Neuron (in vitro differentiated cells): ENCODE results near the gene DGKB.
A peak's percentile ranks its signal among the peaks of the same experiment; 100 is the strongest.

Source experiments
- H2AFZ ChIP-seq: one replicate; pipeline ENCODE4 v1.6.1; 2013; ENCODE audit warnings: low read depth, mild to moderate bottlenecking, inconsistent platforms, low read length, moderate library complexity
- H3K27me3 ChIP-seq: one replicate; pipeline ENCODE4 v1.6.1; 2013; ENCODE audit warnings: low read length; ENCODE audit not compliant: insufficient read depth
- H3K36me3 ChIP-seq: one replicate; pipeline ENCODE4 v1.6.1; 2013; ENCODE audit warnings: low read length; ENCODE audit not compliant: insufficient read depth
- H3K4me1 ChIP-seq: one replicate; pipeline ENCODE4 v1.6.1; 2013; ENCODE audit warnings: low read length; ENCODE audit not compliant: insufficient read depth
- H3K4me3 ChIP-seq: 2 replicates; pipeline ENCODE4 v1.5.1; 2013; ENCODE audit warnings: mild to moderate bottlenecking, low read length, moderate library complexity
- H3K9me3 ChIP-seq: one replicate; pipeline ENCODE4 v1.6.1; 2013; ENCODE audit warnings: low read length

Gene DGKB

DNA sequence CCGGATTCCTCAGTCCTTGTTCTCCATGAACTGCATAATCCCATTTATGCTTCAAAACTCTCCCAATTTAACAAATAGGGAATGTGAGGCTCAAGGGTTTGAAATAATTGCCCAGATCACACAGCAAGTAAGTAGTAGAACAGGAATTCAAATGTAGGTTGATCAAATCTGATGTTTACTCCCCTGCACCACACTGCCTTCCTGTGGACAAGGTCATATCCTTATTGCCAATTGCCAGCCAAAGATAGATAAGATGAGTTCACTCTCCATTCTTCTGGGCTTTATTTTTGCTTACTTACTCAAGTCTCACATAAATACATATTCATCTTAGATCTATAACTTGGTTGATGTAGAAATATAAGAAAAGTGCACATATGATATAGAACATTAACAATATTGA lies 477.9 kb downstream of the DGKB start:
- Histone ChIP-seq H3K9me3 (no peaks in the 10 kb centered on the region), H3K27me3 (no peaks in the 10 kb centered on the region), H3K36me3 (no peaks in the 10 kb centered on the region), H2AFZ (no peak overlapping the region), H3K4me1 (no peaks in the 10 kb centered on the region), H3K4me3 (no peak overlapping the region)

DNA sequence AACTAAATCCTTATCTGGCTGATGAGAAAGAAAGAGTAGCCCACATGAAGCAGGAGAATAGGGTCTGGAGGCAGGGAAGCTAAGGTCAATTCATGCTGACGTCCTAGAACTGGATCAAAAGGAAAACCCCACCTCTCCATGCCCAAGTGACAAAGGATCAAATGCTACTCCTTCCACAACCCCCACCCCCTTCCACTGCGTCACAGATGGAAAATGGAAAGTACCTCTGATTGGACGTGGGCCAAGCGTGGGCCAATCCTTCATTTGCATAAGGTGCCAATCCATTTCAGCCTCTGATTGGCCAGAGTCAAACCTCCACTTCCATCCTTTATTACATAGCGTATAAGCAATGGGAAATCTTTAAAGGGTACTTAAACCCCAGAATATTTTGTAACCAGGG lies 481.8 kb downstream of the DGKB start:
- H3K27me3 ChIP-seq, result no peaks in the 10 kb centered on the region
- no peaks in the 10 kb centered on the region for H3K36me3 ChIP-seq
- H3K4me1 ChIP-seq, result no peaks in the 10 kb centered on the region
- H3K4me3 ChIP-seq, result no peak overlapping the region
- no peaks in the 10 kb centered on the region for H3K9me3 ChIP-seq
- H2AFZ ChIP-seq, result no peak overlapping the region

DNA sequence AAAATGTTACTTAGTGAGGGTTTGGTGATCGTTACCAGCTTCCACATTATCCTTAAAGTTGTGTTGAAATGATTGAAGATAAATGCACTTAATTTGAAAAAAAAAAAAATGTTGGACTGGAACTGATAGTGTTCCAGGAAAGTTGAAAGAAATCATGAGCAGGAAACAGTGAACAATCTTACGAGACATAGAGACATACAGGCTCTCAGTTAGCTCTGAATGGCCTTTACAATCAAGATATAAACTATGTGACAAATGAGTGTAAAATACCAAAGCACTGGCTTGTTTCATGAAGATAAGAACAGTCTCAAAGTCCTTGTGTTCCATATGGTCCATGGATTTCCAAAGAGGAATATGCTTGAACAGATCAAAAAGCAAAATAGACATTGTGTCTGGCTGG lies 483.0 kb downstream of the DGKB start:
- Histone ChIP-seq H3K27me3 (no peaks in the 10 kb centered on the region), H3K9me3 (no peaks in the 10 kb centered on the region), H3K4me3 (no peak overlapping the region), H3K4me1 (no peaks in the 10 kb centered on the region), H3K36me3 (no peaks in the 10 kb centered on the region), H2AFZ (peak overlapping the region; percentile 22)

DNA sequence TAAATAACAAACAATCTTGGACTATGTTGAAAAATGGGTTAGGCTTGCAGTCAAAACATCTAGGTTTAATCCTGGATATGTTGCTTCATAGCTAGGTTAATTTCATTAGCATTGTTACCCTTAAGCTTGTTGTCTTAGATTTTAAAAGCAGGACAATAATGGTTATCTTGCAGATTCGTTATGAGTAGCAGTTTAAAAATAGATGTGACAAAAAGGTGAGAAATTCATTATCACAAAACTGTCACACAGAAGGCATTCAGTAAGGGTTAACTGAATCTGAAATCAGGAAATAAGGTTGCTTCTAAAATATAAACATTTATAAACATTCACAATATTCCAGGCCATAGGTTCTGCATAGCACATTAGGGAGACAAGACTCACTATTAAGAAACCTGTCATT lies 483.9 kb downstream of the DGKB start:
- H3K9me3 ChIP-seq, result no peaks in the 10 kb centered on the region
- H3K36me3 ChIP-seq, result no peaks in the 10 kb centered on the region
- no peak overlapping the region for H2AFZ ChIP-seq
- H3K4me3 ChIP-seq, result no peak overlapping the region
- no peaks in the 10 kb centered on the region for H3K27me3 ChIP-seq
- H3K4me1 ChIP-seq, result no peaks in the 10 kb centered on the region

DNA sequence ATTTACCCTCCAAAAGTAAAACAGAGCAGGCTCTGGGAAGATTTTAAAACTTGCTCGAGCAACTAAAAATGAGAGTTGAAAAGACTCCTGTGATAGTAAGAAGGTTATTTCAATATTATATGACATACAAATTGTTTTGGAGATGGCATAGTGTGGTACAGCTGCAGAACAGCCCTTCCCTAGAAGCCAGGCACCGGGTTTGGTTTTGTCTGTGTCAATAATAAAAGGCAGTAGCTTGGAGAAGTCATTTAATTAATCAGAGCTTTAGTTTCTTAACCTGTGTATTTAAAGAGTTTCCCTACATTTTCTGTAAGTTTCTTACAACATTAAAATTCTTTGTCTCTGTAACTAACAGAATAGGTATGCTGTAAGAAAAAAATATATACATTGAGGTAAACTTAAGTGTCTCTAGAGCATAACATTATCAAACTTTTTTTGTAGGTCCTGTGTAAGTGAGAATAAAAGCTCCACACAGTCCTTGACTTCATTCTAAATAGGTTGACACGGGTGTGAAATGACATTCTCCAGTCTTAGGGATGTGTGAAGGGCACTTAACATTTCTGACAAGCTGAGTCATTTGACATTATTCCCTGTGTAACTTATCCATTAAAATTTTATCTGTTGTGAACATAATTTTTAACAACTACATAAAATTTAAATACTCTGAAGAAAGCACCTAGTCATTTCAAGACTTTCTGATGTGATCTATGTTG lies 488.1 kb downstream of the DGKB start:
- Histone ChIP-seq H3K36me3 (no peaks in the 10 kb centered on the region), H2AFZ (no peak overlapping the region), H3K4me1 (no peaks in the 10 kb centered on the region), H3K4me3 (no peak overlapping the region), H3K27me3 (no peaks in the 10 kb centered on the region), H3K9me3 (no peaks in the 10 kb centered on the region)

DNA sequence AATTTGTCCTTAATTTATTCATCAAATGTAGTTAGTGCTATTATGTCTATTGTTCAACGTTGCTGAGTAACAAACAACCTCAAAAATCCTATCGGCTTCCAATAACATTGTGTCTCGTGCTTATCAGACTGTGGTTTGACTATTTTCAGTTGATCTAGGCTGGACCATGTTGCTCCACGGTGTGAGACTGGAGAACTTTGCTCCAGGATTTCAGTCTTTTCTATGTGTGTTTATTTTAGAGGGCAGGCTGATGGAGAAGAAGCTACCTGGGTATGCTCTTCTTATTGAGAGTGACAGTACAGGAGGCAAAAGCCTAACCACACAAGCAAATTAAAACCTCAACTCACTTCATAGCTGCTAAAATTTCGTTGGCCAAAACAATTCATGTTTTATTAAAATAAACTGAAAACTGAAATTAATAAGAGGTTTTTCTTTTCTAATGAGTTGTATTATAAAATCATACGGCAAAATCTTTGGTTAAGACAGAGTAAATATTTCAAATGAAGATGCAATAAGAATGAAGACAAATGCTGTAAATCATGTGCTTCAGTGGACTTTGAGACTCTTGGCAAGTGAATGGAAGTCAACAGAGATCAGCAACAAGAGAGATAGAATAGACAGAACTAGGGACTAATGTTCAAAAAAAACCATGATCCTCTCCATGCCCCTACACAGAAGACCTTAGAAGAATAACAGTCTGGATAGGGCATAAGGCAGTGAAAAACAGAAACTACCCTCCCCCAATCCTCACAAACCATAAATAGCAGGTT lies 495.1 kb downstream of the DGKB start:
- H3K36me3 ChIP-seq, result no peaks in the 10 kb centered on the region
- no peaks in the 10 kb centered on the region for H3K4me1 ChIP-seq
- no peak overlapping the region for H2AFZ ChIP-seq
- H3K27me3 ChIP-seq, result no peaks in the 10 kb centered on the region
- H3K4me3 ChIP-seq, result no peak overlapping the region
- no peaks in the 10 kb centered on the region for H3K9me3 ChIP-seq

DNA sequence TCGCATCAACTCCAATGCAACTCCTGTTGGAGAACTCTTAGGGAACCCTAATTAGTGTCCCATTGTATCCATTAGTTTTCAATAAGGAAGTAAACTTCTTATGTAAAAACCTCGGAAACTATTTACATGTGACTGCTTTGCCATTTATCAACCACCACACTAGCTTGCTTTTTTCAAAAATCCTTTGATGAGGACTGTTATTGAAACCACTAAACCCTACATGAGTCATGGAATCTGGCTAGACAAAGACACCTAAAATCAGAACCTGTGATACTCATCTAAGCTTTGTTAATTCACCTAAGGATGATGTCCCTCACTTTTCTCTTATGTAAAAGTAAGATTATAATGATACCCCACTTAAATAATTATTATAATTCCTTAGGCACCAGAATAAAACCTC lies 499.0 kb downstream of the DGKB start:
- no peaks in the 10 kb centered on the region for H3K4me1 ChIP-seq

DNA sequence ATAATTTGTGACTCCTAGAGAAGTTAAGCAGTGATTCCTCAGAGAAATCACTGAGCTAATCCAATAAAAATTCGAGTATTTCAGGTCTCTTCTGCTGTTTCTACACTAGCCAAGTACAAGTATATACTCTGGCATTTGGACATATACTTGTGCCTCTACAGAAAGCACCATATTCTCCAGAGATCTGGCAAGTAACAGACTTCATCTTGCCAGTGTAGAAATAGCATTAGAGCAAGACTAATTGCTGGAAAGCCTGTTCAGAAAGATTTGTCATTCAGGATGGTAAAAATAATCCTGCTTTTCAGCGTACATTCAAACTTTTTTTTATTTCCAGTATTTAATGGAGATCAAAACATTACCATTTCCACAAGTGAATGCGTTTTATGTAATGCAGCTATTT lies 502.3 kb downstream of the DGKB start:
- no peak overlapping the region for H3K4me3 ChIP-seq
- no peaks in the 10 kb centered on the region for H3K4me1 ChIP-seq
- H3K36me3 ChIP-seq, result no peaks in the 10 kb centered on the region
- no peak overlapping the region for H2AFZ ChIP-seq
- no peaks in the 10 kb centered on the region for H3K27me3 ChIP-seq
- H3K9me3 ChIP-seq, result no peaks in the 10 kb centered on the region

More for the DNA sequence above, 499.0 kb downstream of the DGKB start:
- no peaks in the 10 kb centered on the region for H3K9me3 ChIP-seq
- H3K4me3 ChIP-seq, result no peak overlapping the region
- H3K36me3 ChIP-seq, result no peaks in the 10 kb centered on the region
- no peak overlapping the region for H2AFZ ChIP-seq
- H3K27me3 ChIP-seq, result no peaks in the 10 kb centered on the region

DNA sequence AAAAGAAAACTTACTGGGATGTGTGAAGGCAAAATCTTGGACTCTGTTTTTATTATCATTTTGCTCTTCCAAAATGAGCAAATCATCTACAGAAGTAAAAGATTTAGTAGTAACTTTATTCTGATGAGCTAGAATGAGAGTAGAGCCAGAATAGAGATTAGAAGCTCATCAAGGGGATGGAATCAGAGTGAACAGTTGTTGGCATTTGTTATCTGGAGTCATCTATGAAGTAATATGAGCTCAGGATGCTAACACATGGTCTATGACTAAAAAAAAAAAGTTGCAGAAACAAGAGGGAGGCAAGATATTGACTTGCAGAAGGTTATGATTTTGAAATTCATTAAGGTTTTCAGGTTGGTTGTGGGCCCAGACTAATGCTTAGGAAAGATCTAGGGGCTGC lies 504.0 kb downstream of the DGKB start:
- H3K4me1 ChIP-seq, result no peaks in the 10 kb centered on the region
- H3K9me3 ChIP-seq, result no peaks in the 10 kb centered on the region
- no peaks in the 10 kb centered on the region for H3K27me3 ChIP-seq
- no peak overlapping the region for H3K4me3 ChIP-seq
- H2AFZ ChIP-seq, result no peak overlapping the region
- no peaks in the 10 kb centered on the region for H3K36me3 ChIP-seq

DNA sequence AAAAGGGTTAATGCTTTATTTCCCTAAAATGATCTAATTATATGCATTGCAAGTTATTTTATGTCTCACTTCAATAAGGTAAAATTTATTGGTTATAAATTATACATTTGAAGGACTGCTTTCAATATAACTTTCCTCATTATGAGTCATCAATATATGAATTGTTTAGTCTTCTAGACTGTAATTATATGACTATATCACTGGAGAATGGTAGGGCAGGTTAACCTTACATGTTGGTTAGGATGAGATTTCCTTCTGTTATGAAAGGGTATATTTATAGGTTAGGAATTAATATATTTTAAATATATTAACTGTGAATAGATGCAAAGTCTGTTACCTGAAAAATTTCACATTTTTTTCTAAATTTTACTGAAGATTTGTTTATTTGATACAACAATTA lies 506.7 kb downstream of the DGKB start:
- H3K27me3 ChIP-seq, result no peaks in the 10 kb centered on the region
- no peaks in the 10 kb centered on the region for H3K4me1 ChIP-seq
- H3K4me3 ChIP-seq, result no peak overlapping the region
- H3K36me3 ChIP-seq, result no peaks in the 10 kb centered on the region
- no peaks in the 10 kb centered on the region for H3K9me3 ChIP-seq
- no peak overlapping the region for H2AFZ ChIP-seq

DNA sequence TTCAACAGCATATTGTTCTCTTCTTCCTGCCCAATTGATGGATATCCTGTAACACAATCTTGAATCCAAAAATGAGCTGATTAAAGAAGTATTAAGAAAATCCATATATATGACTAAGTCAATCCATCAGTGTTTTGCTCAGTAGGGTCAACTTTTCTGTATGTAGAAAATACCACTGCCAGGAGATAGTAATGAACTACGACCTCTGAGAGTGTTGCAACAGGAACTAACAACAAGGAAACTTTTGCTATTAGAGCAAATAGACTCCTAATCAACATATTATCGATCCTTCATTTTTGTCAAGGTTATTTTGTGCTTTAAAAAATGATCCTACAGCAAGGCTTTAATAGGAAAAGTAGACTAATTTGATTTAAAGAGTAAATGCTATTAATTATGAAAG lies 507.8 kb downstream of the DGKB start:
- Histone ChIP-seq H3K9me3 (no peaks in the 10 kb centered on the region), H3K27me3 (no peaks in the 10 kb centered on the region), H3K4me1 (no peaks in the 10 kb centered on the region), H2AFZ (no peak overlapping the region), H3K36me3 (no peaks in the 10 kb centered on the region), H3K4me3 (no peak overlapping the region)

DNA sequence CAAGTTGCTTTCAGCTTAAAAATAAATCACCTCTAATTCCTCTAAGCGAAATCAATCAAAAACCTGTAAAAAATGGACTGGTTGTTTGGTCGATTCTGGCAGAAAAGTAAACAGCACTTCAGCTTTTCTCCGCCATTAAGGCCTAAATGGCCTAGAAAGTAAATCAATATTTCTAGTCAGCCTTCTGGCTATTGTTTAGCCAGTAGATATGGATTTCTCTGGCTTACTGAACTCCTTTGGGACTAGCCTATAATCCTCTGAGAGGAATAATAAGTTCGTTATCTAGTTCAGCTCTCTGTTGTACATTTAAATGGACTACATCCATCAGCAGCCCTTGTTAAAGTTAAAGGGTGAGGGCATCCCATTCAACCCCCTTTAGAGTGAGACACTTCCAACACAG lies 513.0 kb downstream of the DGKB start:
- H3K4me1 ChIP-seq, result peaks cover 9% of the 10 kb centered on the region
- no peak overlapping the region for H2AFZ ChIP-seq
- no peaks in the 10 kb centered on the region for H3K9me3 ChIP-seq
- H3K27me3 ChIP-seq, result no peaks in the 10 kb centered on the region
- H3K4me3 ChIP-seq, result no peak overlapping the region
- no peaks in the 10 kb centered on the region for H3K36me3 ChIP-seq

DNA sequence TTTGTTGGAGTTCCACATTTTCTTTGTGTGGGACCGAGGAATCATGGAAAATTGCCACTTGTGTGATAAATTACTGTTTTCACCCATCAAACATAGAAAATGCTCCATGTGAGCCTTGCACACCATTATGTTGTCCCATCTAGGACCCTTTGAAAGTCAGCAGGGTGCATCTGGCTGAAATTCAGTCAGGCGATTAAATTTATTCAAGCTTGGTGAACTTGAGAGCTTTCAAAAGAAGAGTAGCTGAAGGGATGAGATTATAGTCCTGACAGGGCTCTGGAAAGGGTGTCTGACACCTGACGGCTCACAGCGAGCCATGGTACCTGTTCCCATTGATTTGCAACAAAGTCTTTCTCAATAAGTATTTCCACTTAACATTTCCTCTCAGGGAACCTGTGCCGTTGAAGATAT lies 513.4 kb downstream of the DGKB start:
- H3K9me3 ChIP-seq, result no peaks in the 10 kb centered on the region
- H3K4me3 ChIP-seq, result no peak overlapping the region
- H3K36me3 ChIP-seq, result no peaks in the 10 kb centered on the region
- peaks cover 9% of the 10 kb centered on the region for H3K4me1 ChIP-seq
- no peak overlapping the region for H2AFZ ChIP-seq
- no peaks in the 10 kb centered on the region for H3K27me3 ChIP-seq
